Keratinocyte (primary cell): ENCODE results near the gene MAN2C1.
"Not testable (repeated sequence)": the region's sequence is repeated elsewhere in the genome, so short reads cannot be mapped to it uniquely, and the experiment has no call there.

Experiments used
- EZH2 ChIP-seq: IDR thresholded peaks from one replicate; pipeline ENCODE4 v1.6.1; 2012; ENCODE audit warnings: inconsistent platforms, mild to moderate bottlenecking, low read length, moderate library complexity
- TF ChIP-seq, protein P1 (sequence below), 3 experiments: IDR thresholded peaks in 1 of 3; conservative IDR thresholded peaks in 1 of 3; optimal IDR thresholded peaks in 1 of 3; 2 replicates in 2 of 3; 3 replicates in 1 of 3; pipeline versions ENCODE3 to v1.5.1; 2011; ENCODE audit warnings: low read length in 3 of 3, mild to moderate bottlenecking in 3 of 3, moderate library complexity in 2 of 3, control low read depth in 1 of 3, inconsistent platforms in 1 of 3; ENCODE audit not compliant: insufficient read depth in 2 of 3; ENCODE audit errors: extremely low read depth in 1 of 3

GRCh38 chr15:75343953-75344352 lies 24.5 kb downstream of the MAN2C1 start:
- TF ChIP-seq, protein P1, sequence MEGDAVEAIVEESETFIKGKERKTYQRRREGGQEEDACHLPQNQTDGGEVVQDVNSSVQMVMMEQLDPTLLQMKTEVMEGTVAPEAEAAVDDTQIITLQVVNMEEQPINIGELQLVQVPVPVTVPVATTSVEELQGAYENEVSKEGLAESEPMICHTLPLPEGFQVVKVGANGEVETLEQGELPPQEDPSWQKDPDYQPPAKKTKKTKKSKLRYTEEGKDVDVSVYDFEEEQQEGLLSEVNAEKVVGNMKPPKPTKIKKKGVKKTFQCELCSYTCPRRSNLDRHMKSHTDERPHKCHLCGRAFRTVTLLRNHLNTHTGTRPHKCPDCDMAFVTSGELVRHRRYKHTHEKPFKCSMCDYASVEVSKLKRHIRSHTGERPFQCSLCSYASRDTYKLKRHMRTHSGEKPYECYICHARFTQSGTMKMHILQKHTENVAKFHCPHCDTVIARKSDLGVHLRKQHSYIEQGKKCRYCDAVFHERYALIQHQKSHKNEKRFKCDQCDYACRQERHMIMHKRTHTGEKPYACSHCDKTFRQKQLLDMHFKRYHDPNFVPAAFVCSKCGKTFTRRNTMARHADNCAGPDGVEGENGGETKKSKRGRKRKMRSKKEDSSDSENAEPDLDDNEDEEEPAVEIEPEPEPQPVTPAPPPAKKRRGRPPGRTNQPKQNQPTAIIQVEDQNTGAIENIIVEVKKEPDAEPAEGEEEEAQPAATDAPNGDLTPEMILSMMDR (optimal IDR thresholded peaks at IDR 0.05 in 1 of 3, IDR thresholded peaks at IDR 0.05 in 1 of 3, conservative IDR thresholded peaks at IDR 0.05 in 1 of 3; ENCODE audit: extremely low read depth in 1 of 3, insufficient read depth in 2 of 3, low read length in 3 of 3): not testable (repeated sequence)
- TF ChIP-seq EZH2: not testable (repeated sequence)
